NCI-H1694 (cell line): ENCODE results near the gene SP140.
A peak's percentile ranks its signal among the peaks of the same experiment; 100 is the strongest.
"Not testable (repeated sequence)": the region's sequence is repeated elsewhere in the genome, so short reads cannot be mapped to it uniquely, and the experiment has no call there.

Source experiments
- DNase-seq: peaks from one replicate; lab custom pipeline; 2025; lab: John Stamatoyannopoulos, UW

SP140 gene

DNA sequence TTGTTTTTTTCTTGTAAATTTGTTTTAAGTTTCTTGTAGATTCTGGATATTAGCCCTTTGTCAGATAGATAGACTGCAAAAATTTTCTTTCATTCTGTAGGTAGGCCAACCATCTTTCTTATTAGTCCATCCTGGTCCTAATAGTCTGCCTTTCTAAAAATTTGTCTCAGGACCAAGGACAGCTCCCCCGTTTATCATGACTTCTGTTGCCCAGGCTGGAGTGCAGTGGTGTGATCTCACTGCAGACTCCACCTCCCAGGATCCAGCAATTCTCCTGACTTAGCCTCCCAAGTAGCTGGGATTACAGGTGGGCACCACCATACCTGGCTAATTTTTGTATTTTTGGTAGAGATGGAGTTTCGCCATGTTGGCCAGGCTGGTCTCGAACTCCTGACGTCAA lies 63.8 kb downstream of the SP140 start:
- not testable (repeated sequence) for DNase-seq

DNA sequence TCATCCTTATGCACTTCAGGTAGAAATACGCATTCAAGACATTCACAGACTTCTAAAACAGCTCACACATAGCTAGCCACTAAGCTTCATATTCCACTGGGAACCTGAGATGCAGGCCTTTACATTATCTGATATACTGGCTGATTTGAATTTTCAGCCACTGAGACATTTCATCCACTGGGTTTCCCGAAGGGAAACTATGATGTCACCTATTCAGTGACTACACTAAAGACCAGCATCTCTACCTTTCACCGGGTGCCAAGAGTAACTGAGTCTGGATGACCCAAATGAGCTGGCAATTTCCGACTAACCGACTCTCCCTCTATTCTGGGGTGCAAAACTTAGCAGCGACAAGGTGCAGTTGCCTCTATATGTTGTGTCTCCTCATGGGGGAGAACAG lies 69.7 kb downstream of the SP140 start:
- DNase-seq, result no peak

DNA sequence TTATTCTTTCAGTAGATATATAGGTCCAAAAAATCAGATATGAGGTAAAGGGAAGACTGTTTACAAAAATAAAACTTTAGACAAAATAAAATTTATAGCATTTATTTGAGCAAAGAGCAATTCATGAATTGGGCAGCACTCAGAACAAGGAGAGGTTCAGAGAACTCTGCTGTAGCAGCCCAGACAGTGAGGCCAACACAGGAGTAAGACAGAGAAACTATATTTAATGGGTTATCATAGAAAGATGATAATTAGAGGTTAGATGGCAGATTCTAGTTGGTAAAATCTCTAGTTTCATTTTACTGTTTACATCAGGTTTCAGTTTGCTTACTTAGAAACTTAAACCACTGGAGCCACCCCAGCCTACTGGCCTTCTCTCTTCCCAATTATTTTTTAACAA lies 71.4 kb downstream of the SP140 start:
- no peak for DNase-seq

DNA sequence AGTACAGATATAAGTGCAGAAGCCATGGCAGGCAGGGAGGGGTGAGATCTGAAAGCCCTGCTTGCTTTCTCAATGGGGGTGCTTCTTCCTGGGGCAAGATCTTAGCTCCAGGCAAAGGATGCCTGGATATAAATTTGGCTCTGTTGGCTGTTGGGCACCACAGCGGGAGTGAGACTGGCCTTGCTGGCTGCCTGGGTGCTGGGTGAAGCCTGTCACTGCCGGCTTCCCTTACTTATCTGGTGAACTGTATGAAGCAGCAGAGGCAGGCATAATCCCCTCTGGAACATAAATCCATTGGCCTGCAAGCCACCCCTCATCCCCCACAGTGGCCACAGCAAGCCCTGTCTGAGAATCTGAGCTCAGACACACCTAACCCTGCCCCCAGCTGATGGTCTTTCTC lies 74.1 kb downstream of the SP140 start:
- no peak for DNase-seq

DNA sequence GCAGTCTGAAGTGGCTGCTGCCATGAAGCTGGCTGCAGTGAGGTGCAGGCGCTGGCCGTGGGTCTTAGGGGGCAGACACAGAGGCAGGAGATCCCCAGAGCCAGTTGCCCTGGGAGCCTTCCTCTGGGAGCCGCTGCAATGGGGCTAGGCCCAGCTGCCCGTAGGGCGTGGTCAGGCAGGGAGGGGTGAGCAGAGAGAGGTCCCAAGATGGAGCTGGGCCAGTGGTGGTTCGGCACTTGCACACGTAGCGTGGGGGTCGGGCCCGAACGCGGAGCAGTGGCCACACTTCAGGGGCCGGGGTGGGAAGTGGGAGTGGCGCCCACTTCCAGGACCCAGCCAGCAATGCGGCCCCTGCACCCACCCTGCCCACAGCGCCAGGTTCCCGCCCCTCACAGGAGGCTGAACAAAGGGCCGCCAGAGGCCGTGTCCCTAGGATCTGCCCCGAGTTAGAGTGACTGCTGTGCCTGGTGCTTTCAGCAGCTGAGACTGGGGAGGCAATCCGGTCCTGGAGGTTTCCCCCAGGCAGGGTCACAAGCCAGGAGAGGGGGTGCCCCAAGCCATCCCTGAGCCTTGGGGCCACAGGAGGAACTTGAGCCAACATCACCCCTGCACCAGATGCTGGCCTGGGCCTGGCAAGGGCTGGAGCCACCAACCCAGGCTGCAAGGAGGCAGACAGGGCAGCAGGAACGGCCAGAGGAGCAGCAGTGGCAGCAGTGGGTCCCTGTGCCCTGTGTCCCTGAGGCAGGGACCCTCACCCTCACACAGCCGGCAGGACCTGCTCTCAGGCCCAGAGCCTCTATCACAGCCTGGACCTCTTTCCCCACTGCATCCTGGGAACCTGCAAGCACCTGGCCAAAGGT lies 80.1 kb downstream of the SP140 start:
- no peak for DNase-seq

DNA sequence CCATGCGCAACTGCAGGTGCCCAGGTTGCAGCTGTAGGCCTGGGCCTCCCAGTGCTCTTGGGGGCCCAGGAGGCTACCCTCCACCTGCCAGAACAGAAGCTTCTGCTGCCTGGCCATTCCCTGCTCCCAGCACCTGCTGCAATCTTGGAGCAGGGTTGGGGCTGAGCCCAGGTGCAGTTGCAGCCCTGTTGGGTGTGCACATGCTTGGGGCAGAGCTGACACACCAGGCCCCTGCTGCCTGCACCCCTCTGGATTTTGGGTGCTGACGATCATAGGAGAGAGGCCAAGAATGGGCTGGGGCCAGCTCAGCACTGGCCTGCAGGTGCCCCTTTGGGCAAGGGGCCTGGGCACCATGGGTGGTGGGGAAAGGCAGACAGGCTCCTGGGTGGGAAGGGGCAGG lies 80.9 kb downstream of the SP140 start:
- DNase-seq, result no peak

DNA sequence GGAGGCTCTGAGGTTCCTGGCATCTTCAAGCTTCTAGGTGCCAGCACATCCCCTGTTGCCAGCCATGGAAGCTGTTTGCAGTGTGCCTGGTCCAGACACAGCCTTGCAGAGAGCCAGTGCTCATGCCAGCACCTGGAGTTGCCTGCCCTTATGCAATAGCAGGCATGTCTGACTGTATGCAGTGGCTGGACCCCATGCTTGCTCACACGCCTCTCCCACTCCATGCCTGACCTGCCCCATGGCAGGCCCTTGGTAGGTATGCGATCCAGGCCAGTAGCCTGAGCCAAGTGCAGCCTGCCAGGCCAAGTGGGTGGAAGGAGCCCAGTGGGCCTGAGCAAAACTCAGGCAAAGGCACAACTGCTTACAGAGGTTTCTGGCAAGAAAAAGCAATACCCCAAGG lies 81.9 kb downstream of the SP140 start:
- no peak for DNase-seq

DNA sequence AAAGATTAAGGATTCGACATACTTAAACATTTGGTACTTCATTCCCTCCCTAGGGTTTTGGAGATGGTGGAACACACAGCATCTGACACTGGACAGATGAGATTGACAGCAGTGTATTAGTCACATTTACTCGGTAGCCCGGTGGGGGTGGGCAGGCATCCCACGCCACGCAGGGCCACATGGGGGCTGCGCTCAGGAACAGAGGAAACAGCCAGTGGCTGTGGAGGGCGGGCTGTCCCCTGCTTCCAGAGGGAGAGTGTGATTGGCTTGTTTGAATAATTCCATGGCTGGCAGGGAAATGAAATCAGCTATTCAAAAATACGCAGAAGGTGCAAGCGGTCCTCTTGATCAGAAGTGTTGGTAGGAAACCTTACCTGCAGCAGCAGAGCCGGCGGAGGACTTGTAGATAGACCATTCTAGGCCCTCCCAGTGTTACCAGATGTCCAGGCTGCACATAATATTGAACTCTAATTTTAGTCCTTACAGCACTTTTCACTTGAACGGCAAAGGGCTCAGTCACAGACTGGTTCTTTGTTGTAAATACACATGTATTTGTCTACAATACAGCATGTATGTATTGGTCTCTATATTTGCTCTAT lies 83.0 kb downstream of the SP140 start:
- DNase-seq, result no peak

DNA sequence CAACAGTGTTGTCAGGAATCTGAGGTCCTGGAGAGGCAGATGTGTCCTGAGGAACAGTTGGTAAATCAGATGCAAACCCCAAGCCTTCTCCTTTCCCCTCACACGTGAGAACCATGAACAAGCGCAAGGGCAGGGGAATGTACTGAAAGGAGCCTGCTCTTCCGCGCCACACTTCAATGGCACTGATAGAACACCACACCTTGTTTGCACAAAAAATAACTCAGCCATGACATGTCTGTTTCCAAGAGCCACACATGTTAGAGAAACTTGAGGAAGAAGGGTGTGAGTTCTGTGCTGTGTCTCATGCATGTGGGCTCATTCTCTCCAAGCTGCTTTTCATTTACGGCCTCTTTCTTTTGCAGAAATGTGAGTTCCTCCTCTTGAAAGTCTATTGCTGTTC lies 85.3 kb downstream of the SP140 start:
- DNase-seq, result not testable (repeated sequence)

DNA sequence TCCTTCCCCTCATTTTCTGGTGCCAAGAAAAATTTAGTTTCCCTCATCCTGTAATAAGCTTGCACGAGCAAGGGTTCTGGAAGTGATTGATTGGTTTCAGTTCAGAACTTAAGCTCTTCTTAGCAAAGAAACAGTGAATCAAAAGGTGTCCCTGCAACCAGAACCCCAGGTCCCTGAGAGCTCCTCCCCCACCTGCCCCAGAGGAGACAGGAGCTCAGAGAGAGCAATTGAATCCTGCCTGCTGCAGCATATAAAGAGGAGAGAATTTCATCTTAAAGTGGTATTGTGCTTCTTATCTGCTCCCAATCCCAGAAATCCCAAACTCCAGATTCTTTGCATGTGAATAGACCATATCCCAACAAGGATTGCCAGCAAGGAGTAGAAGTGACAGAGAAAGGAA lies 86.1 kb downstream of the SP140 start:
- not testable (repeated sequence) for DNase-seq

DNA sequence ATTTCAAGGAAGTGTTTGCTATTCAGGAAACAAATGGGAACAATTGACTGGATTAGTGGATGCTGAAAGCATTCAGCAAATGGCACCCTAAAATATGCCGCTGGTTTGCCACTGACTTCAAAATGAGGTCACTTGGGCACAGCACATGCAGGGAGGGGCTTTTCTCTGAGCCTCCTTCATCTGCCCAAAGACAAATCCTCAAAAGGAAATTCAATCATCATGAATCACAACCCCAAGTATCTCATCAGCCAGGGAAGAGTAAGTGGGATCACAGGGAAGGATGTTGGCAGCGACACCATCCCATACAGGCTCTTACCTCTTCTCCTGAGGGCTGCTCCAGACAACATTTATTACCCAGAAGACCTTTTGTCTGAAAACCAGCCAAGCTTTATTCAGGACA lies 87.1 kb downstream of the SP140 start:
- DNase-seq, result no peak

DNA sequence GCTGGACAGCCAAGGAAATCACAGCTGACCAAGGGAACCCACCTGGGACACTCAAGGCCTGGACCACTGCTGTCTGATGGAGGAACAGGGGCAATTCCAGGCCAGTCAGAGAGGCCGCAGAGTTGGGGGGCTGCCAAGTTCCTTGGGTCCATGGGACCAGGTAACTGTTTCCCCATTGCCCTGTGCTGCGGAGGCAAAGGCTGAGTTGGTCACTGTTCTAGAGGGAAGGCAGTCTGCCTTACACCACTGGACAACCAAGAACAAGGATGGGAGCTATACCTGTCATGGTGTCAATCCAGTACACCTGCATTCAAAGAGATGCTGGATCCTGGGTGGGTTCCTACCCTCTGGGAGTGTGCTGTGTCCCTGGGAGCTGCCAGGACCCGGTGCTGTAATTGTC lies 91.8 kb downstream of the SP140 start:
- DNase-seq, result no peak

DNA sequence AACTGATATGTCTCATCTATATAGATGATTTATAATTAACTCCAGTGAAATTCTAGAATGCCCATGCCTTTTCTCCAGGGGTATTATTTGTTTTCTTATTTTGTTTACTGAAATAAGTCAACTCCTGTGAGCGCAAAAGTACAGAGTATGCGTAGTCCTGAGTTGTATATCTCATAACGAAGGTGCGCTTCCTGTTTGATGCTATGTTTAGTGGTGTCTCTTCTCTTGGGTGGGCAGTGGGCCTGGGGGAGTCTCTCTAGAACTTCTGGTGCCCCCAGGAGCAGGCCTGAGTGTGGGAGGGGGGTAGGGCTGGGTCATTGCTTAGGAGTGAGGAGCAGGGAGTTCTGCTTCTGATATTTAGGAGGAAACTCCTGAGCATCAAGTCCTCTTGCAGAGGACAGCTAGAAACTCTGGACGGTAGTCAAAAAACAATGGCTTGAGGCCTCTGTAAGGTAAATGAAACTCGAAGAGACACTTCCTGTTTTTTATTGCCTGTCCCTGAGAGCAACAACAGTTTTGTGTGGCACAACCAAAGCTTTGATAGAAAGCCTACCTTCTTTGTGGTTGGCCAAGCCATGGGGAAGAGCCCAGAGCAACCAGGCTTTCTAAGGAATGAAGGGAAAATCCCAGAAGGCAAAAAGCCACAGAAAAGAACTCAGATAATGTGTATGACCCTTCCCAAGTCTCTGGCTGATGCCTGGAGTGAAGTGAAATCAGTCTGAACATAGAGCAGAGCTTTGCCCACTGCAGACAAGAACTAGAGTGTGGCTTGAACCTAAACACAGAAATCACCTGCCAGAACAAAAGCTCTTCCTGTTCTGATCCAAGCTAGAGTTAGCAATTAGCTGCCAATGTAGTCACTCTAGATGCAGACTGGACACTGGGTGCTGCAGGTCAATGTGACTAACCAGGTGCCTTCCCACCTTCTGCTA lies 92.9 kb downstream of the SP140 start:
- DNase-seq, result no peak

DNA sequence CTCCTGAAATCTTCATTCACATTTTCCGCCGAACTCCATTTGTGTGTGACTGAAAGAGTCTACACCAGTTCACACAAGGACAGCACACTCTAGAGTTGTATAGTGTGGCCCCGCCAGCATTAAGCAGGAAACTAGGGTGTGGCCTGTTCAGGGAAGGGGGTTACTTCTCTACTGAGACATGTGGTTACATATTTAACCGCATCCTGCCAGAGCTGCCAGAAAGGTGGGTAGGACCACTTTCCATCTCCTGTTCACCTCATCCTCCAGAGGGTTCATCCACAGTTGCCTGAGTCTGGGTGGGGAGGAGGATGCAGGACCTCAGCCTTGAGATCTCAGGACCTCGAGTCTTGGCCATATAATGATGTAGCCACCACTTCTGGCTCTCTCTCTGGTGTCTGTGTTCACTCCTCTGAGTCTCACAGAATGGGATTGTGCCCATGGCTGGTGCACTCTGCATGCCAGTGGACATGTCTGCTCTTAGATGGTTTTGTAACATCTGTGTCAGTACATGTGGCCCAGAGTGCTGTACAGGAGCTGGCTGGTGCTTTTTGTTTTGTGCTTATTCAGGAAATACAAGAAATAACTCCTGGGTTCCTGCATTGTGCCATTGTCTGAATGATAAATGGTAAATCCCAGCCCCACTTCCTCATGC lies 93.8 kb downstream of the SP140 start:
- DNase-seq, result no peak

DNA sequence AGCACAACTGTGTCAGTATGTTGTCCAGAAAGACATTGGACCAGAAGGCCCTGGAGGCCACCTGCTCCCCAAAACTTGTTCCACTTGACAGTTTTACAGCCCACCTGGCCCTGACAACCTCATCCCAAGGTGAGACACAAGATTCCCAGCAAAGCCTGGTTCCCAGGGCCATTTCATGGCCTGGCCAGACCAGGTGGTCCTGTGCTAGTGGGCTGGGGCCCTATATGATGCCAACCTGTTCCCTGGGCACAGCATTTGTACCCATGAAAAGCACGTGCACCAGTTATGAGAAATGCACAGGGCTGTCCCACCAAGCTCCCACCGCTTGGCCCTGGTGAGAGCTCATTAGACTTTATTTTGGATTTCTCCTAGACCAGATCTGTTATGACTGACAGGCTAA lies 95.5 kb downstream of the SP140 start:
- DNase-seq, result no peak

DNA sequence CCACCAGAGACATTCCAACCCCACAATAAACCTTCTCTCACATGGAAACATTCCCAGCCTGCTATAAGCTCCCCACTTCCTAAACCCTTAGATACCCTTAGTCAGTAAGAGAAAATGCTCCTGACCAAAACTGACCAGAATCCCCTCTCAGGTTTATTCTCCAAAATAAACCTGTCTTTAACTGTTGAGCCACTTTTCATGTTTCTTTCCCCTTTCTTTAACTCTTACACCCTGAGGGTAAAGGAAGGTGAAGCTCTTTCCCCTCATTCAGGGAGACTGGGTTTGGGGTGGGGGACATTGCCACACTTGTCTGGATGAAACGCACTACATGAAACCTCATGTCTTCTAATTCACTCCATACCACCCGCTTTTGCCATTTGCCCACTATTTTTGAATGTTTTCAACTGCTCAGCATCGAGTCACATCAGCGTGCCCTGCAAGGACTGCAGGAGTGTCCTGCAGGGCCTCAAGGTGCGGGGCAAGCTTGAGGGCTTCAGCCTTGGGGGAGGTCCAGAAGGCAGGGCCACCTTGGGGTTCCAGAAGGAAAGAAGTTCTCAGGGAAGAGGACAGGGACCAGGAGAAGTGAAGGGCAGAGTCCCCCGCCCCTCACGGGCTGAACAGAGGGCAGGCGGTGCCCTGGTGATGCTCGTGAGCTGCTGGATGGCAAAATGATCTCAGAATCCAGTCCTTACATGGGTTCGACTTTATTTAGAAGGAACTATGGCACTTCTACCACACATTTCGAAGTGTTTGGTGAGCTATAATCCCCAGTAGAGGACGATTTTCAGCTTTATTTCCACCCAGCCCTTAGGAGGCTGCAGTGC lies 97.2 kb downstream of the SP140 start:
- DNase-seq, result no peak

DNA sequence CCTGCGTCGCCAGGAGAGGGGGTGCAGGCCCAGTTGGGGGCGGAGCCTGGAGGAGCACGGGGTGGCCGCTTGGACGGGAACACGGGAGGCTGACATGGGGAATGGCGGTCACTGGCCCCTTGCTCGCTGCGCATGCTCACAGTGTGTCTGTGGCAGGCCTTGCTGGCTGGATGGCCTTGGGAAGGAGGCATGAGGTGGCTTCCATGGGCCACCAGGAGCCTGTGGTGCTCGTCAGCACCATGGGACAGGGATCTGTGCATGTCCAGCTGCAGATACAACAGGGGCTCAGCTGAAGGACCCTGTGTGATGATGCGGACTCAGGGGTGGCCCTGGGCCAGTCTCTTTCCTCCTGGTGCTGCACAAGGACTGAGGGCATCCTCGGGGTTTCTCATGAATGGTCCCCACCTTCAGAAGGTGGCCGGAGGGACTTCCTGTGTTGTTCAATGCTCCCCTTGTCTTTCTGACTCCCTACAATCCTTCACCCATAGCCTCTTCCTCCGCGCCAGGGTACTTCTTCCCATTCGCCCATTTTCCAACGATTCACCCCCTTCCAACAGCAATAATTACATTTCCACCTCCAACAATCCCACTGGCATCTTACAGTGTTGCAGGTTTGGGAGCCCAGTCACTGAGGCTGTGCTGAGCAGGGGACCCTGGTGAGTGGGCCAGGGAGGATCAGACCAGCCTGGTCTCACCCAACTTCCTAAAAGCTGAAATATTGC lies 98.0 kb downstream of the SP140 start:
- peak; percentile 29 for DNase-seq

DNA sequence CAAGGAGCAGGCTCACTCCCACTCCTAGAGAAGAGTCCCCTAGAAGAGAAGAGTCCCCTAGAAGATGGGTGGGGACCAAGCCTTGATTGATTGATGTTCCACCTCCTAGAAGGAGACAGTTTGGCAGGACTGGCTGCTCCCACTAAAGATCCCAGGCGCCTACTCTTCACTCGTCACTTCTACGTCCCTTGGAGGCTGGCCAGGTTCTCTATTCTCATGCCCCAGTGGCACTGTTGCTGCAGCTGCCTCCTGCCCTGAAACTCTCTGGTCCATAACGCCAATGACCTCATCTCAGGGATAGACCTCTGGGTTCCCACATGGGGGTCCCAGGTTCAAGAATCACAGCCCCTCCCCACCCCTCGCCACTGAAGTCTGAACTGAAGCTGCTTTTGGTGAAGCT lies 99.0 kb downstream of the SP140 start:
- no peak for DNase-seq

DNA sequence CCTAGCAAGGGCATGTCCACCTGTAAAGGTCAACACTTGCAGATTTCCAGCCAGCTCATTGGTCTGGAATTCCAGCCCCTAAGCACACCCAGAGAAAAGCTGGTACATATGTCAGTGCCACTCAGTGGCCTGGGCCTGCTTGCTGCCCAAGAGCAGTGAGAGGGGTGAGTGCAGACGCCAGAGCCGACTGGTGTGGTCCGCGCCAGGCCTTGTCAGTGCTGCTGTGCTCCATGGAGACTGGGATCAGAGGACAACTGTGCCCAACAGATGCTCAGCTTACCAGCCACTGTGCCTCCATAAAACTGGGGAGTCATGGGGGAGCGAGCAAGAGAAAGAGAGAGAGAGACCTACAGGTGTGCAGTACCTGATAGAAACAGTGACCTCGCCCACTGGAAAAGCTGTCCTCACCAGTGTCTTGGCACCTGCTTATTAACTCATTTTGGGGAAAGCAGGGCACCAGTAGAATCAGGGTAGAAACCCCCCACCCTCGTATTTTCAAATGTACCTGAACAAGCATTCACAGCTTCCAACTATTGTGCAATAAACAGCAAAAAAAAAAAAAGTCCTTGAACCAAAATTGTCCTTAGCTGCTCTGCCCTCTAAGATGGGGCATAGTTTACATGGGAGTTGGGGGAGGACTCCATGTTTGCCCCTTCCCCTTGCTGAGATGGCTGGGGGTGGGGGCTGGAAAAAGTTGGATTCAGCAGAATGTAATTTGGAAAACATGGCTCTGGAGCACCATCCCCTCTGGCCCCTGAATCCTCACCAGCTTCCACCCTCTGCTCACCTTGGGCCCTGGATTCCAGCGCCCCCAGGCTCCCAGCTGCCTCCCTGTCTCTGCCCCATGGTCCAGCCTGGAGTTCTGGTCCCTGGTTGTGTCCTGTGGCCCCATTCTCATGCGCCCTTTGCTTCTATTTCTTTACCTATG lies 100.0 kb downstream of the SP140 start:
- DNase-seq, result no peak
